HUES6 (cell line): ENCODE data around the gene CDIP1.

Experiments used
- H3K27ac ChIP-seq: 2 replicates; pipeline ENCODE4 v1.7.0; 2013; ENCODE audit warnings: low read depth, mild to moderate bottlenecking, low read length, inconsistent platforms
- H3K27me3 ChIP-seq: 2 replicates; pipeline ENCODE4 v1.6.1; 2013; ENCODE audit warnings: low read length; ENCODE audit not compliant: control insufficient read depth, insufficient read depth
- H3K36me3 ChIP-seq: 2 replicates; pipeline ENCODE4 v1.6.1; 2013; ENCODE audit warnings: low read length; ENCODE audit not compliant: control insufficient read depth, insufficient read depth
- H3K4me1 ChIP-seq: 2 replicates; pipeline ENCODE4 v1.6.1; 2013; ENCODE audit warnings: low read length; ENCODE audit not compliant: control insufficient read depth, insufficient read depth
- H3K4me3 ChIP-seq: 2 replicates; pipeline ENCODE4 v1.5.1; 2013; ENCODE audit warnings: low read depth, low read length
- H3K9ac ChIP-seq: one replicate; pipeline ENCODE4 v1.6.1; 2013; ENCODE audit warnings: mild to moderate bottlenecking, low read length
- H3K9me3 ChIP-seq: 2 replicates; pipeline ENCODE4 v1.6.1; 2013; ENCODE audit warnings: low read depth, low read length; ENCODE audit not compliant: control insufficient read depth, insufficient read depth

CDIP1 gene

DNA sequence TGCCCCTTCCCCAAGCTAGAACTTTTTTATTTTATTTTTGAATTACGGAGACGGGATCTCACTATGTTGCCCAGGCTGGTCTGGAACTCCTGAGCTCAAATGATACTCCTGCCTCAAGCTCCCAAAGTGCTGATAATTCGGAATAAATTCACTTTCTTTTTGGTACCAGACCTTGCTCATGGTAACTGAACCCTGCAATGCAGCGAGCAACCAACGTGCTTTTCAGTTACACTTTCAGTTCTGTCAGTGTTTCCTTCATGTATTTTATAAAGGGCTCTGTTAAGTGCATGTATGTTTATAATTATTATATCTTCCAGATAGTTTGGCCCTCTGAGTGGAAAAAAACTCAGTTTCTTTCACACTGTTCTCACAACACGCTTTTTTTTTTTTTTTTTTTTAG, 31.5 kb upstream of the CDIP1 start:
- Histone ChIP-seq H3K27ac (peak overlapping the region; percentile 54; the same call in 1 of the 2 replicates), H3K4me1 (peaks cover 25% of the 10 kb centered on the region), H3K9ac (peak overlapping the region; percentile 49), H3K27me3 (no peaks in the 10 kb centered on the region), H3K4me3 (no peak overlapping the region; the same call in 1 of the 2 replicates), H3K9me3 (no peaks in the 10 kb centered on the region), H3K36me3 (no peaks in the 10 kb centered on the region)

DNA sequence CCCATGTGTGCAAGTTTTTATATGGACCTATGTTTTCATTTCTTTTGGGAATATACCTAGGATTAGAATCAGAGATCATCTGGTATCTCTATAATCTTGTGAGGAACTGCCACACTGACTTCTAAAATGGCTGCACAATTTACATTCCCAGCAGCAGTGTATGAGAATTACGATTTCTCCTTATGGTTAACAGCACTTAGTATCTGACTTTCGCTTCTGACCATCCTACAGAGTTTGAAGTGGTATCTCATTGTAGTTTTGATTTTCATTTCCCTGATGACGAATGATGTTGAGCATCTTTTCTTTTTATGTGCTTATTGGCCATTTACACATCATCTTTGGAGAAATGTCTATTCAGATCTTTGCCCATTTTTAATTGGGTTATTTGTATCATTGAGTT, 27.6 kb upstream of the CDIP1 start:
- Histone ChIP-seq H3K9me3 (no peaks in the 10 kb centered on the region), H3K36me3 (no peaks in the 10 kb centered on the region), H3K27ac (no peak overlapping the region), H3K4me1 (peaks cover 24% of the 10 kb centered on the region), H3K9ac (no peak overlapping the region), H3K27me3 (no peaks in the 10 kb centered on the region), H3K4me3 (no peak overlapping the region)

DNA sequence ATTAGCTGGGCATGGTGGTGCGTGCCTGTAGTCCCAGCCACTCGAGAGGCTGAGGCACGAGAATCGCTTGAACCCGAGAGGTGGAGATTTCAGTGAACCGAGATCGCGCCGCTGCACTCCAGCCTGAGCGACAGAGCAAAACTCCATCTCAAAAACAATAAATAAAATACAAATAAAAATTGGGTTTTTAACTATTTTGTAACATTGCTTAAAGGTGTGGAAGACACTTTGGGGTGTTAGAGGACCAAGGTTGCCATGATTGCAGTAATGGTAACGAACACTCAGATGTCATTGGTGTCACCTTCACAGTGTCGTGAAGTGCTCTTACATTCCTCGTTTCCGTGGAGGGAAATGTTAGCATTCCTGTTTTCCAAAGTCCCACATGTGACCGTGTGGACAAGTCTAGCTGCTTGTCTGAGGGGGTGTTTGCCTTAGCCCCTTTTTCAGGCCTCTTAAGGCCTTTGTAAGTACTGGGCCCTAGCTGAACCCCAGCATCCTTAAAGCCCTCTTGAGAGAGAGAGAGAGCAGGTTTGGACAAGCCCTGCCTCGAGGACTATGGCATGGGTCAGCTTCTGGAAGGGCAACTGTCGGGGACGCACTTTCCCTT, 26.2 kb upstream of the CDIP1 start:
- Histone ChIP-seq H3K9ac (no peak overlapping the region), H3K4me3 (no peak overlapping the region), H3K36me3 (no peaks in the 10 kb centered on the region), H3K9me3 (no peaks in the 10 kb centered on the region), H3K27ac (no peak overlapping the region), H3K4me1 (peaks cover 14% of the 10 kb centered on the region), H3K27me3 (no peaks in the 10 kb centered on the region)

DNA sequence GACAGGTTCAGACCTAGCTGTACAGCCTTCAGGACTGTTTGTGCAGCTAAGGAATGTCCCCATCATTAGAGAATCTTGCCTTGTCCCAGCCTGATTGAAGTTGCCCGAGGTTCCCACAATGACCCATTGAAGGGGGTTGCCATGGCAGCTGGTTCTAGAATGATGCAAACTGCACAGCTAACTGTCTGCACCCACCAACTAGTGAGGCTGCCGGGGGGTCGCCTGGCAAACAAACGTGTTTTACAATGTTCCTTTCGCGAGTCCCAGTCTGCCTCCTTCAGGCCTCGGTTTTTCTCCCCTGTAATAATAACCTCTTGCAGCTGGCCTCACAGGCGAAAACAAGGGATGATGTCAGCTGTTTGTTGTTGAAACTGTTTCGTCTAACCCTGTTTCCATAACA, 23.0 kb upstream of the CDIP1 start:
- Histone ChIP-seq H3K9ac (no peak overlapping the region), H3K9me3 (no peaks in the 10 kb centered on the region), H3K27me3 (no peaks in the 10 kb centered on the region), H3K4me1 (peaks cover 5% of the 10 kb centered on the region; the same call in 1 of the 2 replicates), H3K36me3 (no peaks in the 10 kb centered on the region), H3K4me3 (no peak overlapping the region), H3K27ac (no peak overlapping the region)

DNA sequence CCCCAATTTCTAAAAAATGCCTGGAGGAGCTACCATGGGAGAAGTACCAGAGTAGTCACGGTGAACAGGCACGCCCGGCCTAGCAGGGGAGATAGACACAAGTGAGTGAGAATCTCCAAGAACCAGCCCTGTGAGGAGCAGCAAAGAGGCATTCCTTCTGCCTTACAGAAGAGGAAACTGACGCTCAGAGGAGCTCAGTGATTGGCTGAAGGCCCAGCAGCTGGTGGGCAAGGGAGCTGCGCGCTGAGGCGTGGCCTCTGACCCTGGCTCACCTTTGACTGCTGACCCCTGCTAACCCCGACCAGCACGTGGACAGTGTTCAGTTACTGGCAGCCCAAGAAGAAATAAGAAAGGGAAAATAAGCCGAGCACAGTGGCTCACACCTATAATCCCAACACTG, 19.4 kb upstream of the CDIP1 start:
- Histone ChIP-seq H3K36me3 (no peaks in the 10 kb centered on the region), H3K27me3 (no peaks in the 10 kb centered on the region), H3K4me1 (peaks cover 7% of the 10 kb centered on the region; the same call in 1 of the 2 replicates)

DNA sequence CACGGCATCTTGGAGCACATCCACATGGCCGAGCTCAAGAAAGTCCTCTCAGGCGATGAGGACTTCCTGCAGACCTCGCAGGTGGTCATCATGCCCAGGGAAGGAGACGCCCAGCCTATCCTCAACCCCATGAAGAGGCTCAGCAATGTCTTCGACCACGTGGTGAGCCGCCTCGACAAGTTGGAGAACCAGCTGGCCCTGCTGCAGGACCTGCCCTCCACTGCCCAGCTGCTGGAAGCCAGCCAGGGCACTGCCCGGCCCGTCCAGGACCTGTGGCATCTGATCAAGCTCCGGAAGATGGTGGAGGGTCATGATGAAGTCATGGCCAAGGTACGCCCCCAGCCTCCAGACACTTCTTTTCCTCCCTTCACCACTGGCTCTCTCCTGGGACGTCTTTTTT, 18.0 kb upstream of the CDIP1 start:
- Histone ChIP-seq H3K9me3 (no peaks in the 10 kb centered on the region), H3K27me3 (no peaks in the 10 kb centered on the region), H3K9ac (no peak overlapping the region), H3K36me3 (no peaks in the 10 kb centered on the region), H3K27ac (no peak overlapping the region), H3K4me1 (peaks cover 5% of the 10 kb centered on the region; the same call in 1 of the 2 replicates), H3K4me3 (no peak overlapping the region)

More for the DNA sequence above, 19.4 kb upstream of the CDIP1 start:
- no peak overlapping the region for H3K4me3 ChIP-seq
- no peak overlapping the region for H3K9ac ChIP-seq
- H3K27ac ChIP-seq: no peak overlapping the region
- H3K9me3 ChIP-seq: no peaks in the 10 kb centered on the region

DNA sequence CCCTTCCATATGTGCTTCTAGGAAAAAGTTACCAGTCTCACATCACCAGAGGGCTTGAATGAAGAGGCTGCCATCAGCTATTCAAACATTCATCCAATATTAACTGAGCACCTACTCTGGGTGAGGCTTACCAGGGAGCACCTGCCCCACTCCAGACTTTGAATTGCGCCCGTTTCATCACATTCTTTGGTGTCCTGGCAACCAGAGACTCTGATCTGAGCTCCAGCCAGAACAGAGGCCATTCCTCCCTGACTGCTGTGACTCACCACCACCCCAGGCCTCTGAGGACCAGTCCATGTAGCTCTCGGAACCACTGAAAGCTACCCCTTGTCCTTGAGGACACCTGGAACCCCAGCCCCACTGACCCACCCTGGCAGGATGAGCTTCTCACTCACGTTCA, 17.5 kb upstream of the CDIP1 start, which contains the start of gene C16orf96:
Gene C16orf96 (plus strand): TSS at position 229 of the 400 bp plus-strand sequence. CDS start 150 bp downstream, at position 379.
- Histone ChIP-seq H3K9ac (no peak within 1 kb of the TSS), H3K27ac (no peak within 1 kb of the TSS), H3K9me3 (no peaks in the 10 kb centered on the region), H3K27me3 (no peaks in the 10 kb centered on the region), H3K4me3 (no peak within 1 kb of the TSS), H3K4me1 (peaks cover 3% of the 10 kb centered on the region; the same call in 1 of the 2 replicates), H3K36me3 (no peaks in the 10 kb centered on the region)

DNA sequence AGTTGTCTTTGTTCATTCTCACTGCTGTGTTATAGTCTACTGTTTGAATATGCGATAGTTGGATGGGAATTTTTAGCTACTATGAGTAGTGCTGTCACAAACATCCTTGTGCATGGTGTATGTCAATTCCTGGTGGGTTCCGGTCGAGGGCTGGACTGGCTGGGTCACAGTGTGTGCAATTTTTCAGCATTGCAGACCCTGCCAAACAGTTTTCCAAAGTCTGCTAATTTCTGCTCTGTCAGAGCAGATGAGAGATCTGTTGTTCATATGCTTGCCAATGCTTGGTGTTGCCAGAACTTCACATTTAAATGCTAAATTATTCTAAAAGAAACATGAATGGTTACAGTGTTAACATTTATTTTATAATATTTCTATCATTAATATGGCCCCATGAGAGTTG, 14.0 kb upstream of the CDIP1 start:
- Histone ChIP-seq H3K9me3 (no peaks in the 10 kb centered on the region), H3K9ac (no peak overlapping the region), H3K4me1 (peaks cover 3% of the 10 kb centered on the region; the same call in 1 of the 2 replicates), H3K36me3 (no peaks in the 10 kb centered on the region), H3K4me3 (no peak overlapping the region), H3K27me3 (no peaks in the 10 kb centered on the region), H3K27ac (no peak overlapping the region)

DNA sequence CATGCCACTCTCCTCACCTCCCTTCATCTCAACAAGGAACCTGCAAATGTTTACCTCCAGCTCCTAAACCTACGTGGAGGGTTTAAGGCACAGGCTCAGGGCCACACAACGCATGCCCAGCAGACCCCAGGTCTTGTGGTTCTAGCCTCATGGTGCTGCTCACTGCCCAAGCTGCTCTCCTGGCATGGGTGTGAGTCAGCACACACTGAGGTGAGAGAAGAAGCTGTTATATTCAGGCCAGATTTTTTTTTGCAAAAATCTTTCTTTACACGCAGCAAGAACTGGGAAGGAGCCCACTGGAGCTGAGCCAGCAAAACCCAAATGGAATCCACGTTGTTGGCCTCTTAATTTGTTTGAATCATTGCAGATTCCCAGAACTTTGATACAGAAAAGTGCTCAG, 12.0 kb upstream of the CDIP1 start:
- Histone ChIP-seq H3K27ac (no peak overlapping the region), H3K36me3 (no peaks in the 10 kb centered on the region), H3K4me1 (peaks cover 3% of the 10 kb centered on the region; the same call in 1 of the 2 replicates), H3K4me3 (no peak overlapping the region), H3K9ac (no peak overlapping the region), H3K9me3 (no peaks in the 10 kb centered on the region), H3K27me3 (no peaks in the 10 kb centered on the region)

DNA sequence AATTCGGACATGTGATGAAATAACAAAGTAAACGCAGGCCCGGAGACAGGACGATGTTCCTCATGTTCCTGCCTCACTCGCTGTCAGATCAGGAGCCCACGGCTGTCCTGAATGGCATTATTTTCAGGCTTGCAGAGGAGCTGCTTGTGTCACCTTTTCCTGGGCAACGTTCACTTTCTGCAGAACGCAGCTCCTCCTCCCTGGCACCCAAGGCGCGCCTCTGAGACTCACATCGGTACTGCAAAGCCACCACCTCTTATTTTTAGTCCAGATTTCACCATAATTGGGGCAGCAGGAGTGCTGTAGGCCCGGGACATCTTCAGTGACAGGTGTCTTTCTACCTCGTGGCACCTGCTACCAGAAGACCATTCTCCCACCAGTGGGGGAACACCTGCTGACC, 9.6 kb upstream of the CDIP1 start:
- no peak overlapping the region for H3K4me3 ChIP-seq
- no peak overlapping the region for H3K27ac ChIP-seq
- no peaks in the 10 kb centered on the region for H3K36me3 ChIP-seq
- H3K4me1 ChIP-seq: no peaks in the 10 kb centered on the region
- no peak overlapping the region for H3K9ac ChIP-seq
- no peaks in the 10 kb centered on the region for H3K9me3 ChIP-seq
- no peaks in the 10 kb centered on the region for H3K27me3 ChIP-seq

DNA sequence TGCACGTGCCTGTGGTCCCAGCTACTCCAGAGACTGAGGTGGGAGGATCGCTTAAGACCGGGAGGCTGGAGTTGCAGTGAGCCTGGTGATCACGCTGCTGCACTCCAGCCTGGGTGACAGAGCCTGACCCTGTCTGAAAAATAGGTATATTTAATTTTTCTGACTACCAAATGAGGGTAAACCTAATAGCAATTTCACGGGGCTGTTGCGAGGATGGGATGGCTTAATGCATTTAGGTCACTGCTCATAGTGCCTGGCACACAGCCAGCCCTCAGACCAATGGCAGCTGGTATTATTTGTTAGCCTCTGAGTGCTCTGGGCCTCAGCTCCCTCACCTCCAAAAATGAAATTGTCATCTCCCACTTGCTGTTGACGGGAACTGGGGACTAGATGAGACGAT, 5.9 kb upstream of the CDIP1 start:
- no peak overlapping the region for H3K27ac ChIP-seq
- H3K36me3 ChIP-seq: no peaks in the 10 kb centered on the region
- no peak overlapping the region for H3K4me3 ChIP-seq
- H3K9me3 ChIP-seq: peaks cover 8% of the 10 kb centered on the region
- no peak overlapping the region for H3K9ac ChIP-seq
- peaks cover 6% of the 10 kb centered on the region for H3K27me3 ChIP-seq
- H3K4me1 ChIP-seq: no peaks in the 10 kb centered on the region
